GM11168 (cell line): ENCODE measurements around the gene RNF150.

Experiments
- in situ Hi-C: fragments of 300-500 bp; cut with MboI; formaldehyde crosslinking; loops from one replicate; pipeline ENCODE4 v1.12.0; 2022; ENCODE audit warnings: low sequenced_read_pairs; ENCODE audit not compliant: unreplicated experiment

RNF150 gene

DNA sequence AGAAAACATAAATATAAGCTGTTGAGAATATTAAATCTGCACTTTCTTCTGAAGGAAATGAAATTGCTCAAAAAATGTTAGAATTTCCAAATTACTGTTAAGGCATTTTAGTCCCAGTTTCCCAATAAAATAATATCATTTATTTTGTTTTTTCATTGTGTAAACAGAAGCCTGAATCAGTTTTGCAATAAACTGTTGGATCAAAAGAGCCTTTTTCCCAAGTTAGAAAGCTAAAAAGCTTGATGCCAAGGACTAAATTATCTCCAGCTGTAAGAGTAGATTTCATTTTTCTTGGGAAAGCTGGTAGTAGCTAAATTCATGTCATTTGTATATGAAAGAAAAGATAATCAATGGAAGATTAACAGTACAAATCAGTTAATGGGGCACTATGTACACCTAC is 95.8 kb downstream of the RNF150 start:
- in situ Hi-C loops, result no loop called here

DNA sequence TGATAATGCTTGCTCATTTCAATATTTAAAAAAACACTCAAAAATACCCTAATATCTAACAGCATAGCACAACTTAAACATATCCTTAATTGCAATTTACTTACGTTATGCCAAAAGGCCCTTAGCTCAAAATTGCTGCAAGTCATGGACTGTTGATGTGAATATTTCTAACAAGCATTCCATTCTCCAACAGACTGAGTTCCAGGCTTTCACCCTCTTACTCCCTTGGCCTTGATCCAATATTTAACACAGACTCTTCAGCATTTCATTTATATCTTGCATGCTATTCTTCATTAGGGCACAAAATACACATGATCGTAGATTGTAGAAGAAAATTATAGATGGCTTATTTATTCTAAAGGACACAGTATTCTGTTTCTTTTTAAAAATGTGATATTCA is 96.5 kb downstream of the RNF150 start:
- in situ Hi-C loops, result no loop called here

DNA sequence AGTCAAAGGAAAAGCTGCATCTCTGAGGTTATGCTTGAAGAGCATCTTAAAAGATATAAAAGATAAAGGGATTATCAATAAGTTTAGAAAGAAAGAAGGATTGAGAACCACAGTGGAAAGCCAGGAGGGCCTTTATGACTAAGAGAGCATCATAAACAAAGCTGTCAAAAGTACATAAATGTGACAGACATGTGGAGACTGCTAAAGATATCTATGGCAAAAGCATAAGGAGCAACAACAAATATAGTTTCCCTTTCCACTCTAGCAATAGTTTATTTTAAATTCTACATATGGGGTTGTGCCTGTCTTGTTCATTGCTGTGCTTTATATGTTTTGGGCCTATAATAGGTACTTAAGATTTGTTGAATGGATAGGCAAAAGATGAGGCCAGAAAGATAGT is 97.3 kb downstream of the RNF150 start:
- in situ Hi-C loops, result no loop called here

DNA sequence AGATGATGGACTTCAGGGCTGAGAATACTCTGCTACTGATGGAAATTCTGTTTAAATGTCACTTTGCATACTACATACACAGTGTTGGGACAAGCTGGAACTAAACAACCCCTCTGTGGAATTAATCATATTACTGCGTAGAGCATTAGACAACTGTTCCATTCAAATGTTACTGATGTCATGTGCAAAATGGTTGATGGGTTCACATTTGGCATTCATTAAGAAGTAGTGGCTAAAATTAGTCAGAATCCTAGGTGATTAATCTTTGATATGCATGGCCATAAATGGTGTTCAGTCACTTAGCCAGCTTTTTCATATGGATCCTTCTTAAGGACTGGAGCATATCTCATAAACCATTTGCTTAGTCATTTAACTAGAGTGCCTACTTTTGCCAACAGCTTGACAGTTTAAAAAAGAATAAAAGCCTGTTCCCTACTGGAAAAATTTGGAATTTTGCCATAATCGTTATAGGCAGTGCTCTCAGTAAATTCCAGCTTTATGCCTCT is 105.2 kb downstream of the RNF150 start:
- in situ Hi-C loops, result no loop called here

DNA sequence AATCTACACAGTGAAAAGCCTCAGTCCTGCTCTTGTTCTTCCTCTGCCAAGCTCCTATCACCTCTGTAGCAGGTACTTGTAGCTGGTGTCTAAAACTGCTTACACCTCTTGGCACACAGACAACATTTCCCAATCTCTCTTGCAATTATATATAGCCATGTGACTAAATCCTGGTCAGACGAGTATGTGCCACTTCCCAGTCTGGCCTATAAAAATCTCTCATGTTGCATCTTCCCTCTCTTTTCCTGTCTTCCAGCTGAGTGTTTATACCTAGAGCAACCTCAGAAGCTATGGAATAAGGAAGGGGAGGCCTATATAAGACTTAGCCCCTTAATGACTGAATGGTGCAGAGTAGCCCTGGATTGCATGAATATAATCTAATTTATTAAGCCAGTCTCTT is 105.8 kb downstream of the RNF150 start:
- in situ Hi-C loops, result no loop called here

DNA sequence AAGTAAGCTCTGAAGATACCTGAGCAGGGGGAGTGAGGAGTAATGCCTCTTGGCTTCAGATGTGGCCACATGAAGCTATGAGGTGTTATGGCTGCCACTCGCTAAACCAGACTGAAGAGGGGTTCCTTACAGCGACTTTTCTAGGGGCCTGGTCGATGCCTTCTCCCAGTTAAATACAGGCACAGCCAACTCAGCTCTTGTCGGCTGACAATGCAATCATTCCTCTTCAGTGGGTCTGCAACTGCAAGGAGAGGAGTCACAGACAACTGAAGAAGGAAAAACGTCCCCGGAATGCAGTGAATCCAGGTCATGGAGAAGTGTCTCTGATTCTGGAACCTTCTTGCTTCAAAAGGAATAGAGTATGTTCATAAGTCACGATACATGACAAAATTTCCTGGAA is 106.4 kb downstream of the RNF150 start:
- in situ Hi-C loops, result no loop called here

DNA sequence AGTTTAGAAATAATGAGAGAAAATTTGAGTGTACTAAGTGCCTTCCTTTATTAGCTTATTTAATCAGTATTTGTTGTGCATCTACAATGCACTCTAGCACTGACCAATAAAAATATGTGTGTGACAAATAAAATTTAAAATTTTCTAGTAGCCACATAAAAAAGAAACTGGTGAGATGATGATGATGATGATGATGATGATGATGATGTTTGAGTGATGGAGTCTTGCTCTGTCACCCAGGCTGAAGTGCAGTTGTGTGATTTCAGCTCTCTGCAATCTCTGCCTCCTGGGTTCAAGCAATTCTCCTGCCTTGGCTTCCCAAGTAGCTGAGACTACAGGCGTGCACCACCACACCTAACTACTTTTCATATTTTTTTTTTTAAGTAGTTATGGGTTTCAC is 110.2 kb downstream of the RNF150 start:
- in situ Hi-C loops, result no loop called here

DNA sequence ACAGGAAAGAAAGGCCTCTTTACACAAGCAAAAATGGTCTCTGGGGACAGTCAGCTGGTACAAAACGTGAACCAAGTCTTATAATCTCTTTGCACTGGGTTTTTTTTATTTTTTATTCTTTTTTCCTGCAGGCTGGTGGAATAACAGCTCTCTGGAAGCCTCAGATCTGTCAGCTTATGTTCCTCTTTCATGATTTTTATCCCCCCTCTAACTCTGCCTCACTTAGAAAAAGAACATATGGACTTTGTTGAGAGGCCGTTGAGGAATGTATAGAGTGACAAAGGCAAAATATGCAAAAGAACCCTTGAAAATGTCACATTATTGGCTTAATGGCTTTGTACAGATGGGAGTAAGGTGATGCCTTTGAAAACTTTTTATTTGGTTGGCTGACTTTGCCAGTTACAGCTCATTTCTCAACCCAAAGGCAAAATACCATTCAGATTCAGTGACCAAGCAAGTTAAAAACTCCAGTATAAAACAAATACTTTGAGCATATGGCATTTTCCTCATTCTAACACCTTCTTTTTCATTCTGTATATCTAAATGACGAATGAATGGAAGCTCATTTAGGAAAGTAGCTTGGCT is 111.1 kb downstream of the RNF150 start:
- in situ Hi-C loops, result no loop called here

DNA sequence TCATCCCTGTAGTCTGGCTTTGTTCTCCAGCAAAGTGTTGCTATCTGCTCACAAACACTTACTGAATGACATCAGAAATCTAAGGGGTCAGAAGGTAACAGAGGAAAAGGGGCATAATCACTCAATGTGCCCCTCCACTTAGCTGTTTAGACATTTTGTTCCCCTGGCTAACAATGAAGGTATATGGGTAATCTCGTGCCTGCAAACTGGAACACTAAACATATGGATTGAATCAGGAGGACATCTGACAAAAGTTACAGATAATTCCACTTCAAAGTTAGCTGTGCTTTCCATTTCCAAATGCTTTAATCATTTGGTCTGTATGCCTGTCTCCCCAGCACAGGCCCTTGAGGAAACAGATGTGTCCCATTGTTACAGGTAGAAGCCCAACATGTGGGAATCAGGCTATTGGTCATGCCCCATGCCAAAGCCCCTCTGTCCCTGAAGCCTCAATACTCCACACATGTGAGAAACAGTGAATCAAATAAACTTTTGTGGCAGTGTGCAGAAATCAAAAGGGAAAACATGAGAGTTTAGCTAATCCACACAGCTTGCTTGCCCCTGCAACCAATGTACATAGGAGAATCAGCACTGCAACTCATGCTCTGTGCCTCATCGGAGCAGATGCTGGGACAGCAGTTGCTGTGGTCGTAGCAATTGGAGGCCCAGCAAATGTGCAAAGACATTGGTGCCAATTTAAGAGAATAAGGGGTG is 111.7 kb downstream of the RNF150 start:
- in situ Hi-C loops, result no loop called here

DNA sequence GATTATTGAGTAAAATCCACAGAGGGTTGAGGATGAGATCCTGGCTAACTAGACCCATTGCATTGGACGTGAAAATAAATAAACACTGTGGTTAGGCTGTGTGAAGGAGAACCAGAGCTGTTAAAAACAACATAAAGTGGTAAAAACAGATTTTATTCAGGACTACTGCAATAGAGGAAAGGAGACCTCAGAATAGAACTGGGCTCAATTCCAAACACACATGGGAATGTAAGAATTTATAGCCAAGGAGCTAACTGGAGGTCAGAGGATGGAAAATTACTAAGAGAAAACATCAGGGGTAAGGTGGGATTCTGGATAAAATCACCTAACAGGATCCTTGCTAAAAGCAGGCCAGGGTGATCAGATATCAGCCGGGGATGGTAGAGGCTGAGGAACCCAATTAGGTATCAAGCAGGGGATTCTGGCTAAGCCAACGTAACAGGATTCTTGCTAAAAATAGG is 112.4 kb downstream of the RNF150 start:
- in situ Hi-C loops, result no loop called here

DNA sequence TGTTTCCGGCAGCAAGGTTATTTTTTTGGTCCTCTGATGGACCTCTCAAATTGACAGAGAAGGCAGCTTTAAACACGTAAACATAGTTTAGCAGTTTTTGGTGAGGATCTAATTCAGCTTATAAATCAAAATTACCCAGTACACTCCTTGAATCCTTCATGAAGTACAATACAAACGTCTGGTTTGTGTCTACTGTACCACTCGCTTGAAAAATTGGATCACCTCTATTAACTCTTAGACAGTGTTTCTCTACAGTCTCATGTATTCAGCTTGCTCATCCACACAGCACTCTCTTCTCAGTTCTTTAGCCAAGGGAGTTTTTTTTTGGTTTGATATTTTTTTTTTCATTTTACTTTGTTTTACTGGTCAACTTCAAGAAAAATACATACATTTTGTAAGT is 113.5 kb downstream of the RNF150 start:
- in situ Hi-C loops, result no loop called here

DNA sequence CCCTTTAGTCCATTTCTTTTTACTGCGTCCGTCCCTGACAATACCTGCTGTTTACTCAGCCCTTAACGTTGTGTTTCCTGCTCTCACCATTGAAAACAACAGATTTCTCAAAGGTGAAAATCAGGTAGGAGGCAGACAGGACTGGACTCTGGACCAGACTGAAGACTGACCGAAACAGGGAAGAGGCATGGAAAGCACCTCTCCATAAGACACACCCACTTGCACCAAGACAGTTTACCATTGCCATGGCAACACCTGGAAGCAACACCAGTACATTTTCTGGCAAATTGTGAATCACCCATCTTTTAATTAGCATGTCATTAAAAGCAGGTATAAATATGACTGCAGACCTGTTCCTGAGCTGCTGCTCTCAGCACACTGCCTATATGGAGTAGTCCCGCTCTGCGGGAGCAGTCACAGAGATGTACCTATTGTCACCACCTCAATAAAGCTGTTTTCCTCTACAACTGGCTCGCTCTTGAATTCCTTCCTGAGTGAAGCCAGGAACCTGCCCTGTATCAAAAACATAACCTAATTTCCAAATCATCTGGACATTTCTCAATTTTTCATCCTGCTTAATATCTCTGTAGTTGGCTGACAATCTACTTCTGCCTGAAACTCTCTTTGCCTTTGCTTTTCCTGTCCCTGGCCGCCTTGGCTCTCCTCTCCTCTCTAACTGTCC is 117.0 kb downstream of the RNF150 start:
- in situ Hi-C loops, result no loop called here

DNA sequence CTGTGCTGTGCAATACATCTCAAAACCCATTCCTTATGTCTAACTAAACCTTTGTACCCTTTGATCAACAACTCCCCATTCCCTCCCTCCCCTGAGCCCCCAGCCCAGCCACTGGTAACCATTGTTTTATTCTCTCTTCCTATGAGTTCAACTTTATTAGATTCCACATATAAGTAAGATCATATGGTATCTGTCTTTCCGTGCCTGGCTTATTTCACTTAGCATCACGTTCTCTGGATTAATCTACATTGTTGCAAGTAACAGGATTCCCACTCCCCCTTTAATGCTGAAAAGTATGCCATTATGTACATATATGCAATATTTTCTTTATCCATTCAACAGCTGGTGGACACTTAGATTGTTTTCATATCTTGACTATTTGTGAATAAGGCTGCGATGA is 119.4 kb downstream of the RNF150 start:
- in situ Hi-C loops, result no loop called here

DNA sequence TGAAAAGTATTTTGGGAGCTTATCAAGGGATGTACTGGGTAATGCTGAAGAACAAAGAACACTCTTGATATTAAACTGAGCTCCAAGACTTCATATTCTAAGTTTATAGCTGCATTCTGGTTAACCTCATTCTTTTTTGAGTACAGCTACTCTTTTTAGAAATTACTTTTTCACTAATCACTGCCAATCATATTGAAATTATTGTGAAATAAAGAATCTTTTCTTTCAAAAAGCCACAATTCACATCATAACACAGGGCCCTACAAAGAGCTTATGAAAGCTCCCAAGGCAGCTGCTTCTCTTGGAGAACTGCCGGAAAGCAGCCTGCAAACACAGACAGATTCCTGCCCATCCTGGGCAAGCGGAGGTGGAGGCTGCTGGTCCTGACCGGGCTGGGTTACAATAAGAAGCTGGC is 121.4 kb downstream of the RNF150 start:
- in situ Hi-C loops, result no loop called here

DNA sequence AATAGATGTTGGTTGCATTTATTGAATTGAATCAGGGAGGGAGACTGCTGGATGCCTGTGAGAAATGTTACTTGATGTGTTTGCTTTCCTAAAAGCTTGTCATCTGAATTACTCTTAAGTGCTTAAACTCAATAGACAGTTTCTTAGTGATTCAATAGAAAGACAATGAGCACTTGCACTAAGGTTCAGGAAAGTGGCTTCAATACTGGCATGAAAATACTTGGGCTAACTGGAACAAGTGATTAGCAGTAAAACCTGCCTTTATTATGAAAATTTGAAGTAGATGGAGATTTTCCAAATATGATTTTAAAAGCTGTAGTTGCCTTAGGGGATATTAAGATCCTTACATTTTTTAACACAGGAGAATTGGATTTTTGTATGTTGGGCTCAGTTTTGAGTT is 123.3 kb downstream of the RNF150 start:
- in situ Hi-C loops, result no loop called here

DNA sequence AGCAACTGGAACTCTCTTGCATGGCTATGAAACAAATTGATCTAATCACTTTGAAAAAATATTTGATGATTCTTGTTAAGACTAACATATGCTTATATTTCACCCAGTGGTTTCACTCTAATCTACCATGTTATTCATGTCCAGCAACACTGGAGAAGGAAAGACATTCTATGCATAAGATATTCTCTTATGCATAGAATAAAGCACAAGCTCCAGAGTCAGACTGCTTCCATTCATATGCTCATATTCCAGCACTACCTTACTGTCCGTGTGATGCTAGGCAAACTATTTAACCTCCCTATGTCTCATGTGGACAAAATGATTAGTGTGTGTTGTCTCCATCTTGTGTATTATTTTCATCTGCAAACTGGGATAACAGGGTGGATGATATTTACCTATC is 124.1 kb downstream of the RNF150 start:
- in situ Hi-C loops, result no loop called here

DNA sequence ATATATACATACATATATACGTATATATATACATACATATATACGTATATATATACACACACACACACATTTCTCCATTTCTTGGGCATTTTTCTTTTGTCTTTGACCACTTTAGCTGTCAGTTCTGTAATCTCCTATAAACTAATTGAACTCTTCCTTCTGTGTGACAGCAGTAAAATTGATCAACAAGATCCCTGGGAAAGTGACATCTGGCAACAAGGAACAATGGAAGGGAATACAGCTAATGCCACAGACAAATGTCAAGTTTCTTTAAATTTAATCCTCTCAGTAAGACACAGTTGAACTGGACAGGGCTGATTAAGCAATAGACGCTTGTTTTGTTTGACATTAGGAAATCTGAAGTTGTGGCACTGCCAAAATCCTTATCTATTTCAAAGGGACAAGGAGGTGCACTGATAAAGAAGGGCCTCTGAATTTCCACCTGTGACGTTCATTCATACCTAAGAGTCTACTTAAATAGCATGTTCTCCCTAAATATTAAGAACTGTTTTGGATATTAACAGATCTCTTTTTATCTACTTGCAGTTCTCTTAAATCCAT is 126.9 kb downstream of the RNF150 start:
- in situ Hi-C loops, result no loop called here

DNA sequence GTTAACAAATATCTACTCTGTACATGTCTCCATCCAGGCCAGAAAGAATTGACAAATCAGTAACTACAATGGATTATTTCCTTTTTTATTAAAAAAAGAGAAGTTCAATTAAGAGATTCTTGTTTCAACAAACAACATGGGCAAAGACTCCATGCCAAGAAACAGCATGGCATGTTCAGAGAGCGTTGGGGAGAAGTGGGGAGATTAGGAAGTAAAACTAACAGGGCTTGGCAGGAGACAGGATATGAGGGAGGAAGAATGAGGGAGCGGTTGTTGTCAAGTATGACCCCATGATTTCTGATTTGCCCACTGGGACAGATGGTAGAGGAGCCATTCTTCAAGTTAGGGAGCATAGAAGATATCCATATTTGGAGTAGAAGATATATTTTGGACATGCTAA is 128.4 kb downstream of the RNF150 start:
- in situ Hi-C loops, result no loop called here

DNA sequence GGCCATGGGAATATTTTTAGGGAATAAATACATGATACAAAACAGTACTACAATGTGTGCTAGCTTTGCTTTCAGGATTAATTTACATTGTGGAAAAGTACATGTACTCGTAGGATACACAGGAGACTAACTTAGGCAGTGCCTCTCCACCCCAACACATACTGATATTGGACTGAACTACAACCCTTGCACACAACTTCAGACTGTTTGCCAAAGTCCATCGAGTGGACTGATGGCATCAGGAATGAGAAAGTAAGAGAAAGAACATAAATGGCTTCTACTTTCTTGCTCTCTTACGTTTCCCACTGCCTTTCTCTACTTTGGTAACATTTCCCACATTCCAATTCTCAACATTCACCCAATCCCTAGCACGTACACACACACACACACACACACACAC is 130.1 kb downstream of the RNF150 start:
- in situ Hi-C loops, result no loop called here

DNA sequence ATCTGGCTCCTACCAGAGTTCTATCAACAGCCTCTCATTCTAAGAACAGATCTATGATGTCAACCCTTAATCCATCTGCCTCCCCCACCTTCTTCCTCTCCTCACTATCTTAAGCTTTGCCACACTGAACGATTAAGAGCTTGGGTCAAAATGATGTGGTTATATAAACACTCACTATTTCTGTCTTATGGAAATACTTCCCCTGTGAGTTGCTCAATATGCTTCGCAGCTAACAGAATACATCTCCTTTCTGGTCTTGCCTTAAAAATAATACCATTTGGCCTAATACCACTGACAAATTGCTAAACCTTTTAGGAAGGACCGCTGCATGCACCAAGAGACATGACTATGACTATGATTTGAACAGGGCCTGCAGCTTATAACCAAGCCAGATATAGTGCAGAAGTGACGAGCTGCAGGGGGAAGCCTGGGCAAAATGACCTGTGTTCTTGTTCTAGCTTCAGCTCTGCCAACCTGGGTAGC is 130.9 kb downstream of the RNF150 start:
- in situ Hi-C loops, result no loop called here

DNA sequence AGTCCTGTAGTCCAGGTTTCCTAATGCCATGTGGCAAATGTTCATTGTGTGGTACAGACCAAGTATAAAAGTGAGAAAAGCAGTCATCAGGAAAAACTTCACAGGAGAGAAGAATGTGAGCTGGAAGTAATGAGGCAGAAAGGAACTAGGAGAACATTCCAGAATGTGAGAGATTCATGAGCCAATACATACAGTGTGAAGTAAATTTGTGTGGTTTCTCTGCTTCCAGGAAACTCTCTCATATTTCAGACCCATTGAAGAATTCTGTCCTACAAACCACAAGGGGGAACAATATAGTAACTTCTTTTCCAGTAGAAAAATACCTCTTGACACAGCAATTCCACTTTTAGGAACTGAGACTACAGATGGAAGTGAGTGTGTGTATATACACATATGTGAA is 136.5 kb downstream of the RNF150 start:
- in situ Hi-C loops, result no loop called here
